Mucosa of descending colon (tissue), 3 donors: Measurements from ENCODE around the gene EIF2D. TPM values are rescaled to one million over a fixed set of nuclear protein-coding genes. Genes with fewer than 3 reads are reported as not detected.

Experiments used
- ATAC-seq: fragments of 200-7000 bp; cut with Tn5 transposase; one replicate; pipeline ENCODE4 v1.9.1; 2020; ENCODE audit warnings: mild to moderate bottlenecking, moderate library complexity
- DNase-seq, 3 donors: peaks; one replicate each; pipeline ENCODE4 v3.0.0-alpha.2; 2020
- H3K36me3 ChIP-seq: fragments of 200-600 bp; one replicate; pipeline ENCODE4 v1.8.0; 2021; ENCODE audit warnings: low read depth, mild to moderate bottlenecking
- H3K4me1 ChIP-seq: fragments of 200-600 bp; one replicate; pipeline ENCODE4 v1.8.0; 2021; ENCODE audit warnings: low read depth, mild to moderate bottlenecking
- H3K4me3 ChIP-seq: fragments of 200-600 bp; one replicate; pipeline ENCODE4 v1.8.0; 2021; ENCODE audit warnings: mild to moderate bottlenecking
- H3K9me3 ChIP-seq: fragments of 200-600 bp; one replicate; pipeline ENCODE4 v1.8.0; 2021; ENCODE audit warnings: mild to moderate bottlenecking
- CTCF ChIP-seq: fragments of 200-600 bp; IDR thresholded peaks from one replicate; pipeline ENCODE4 v1.8.0; 2022; ENCODE audit warnings: antibody characterized with exemption, mild to moderate bottlenecking
- intact Hi-C, 2 donors: fragments of 100-400 bp; cut with DNase I in 1 of 2; cut with micrococcal nuclease in 1 of 2; formaldehyde crosslinking; loops; one replicate each; pipeline versions ENCODE4 v1.11.0 to v1.11.1; 2022; cut with DNase I, micrococcal nuclease
- total RNA-seq, 3 donors: library from RNA; stranded (reverse); fragmentation: NEBNext Ultra II Directional in 2 of 3; extraction: Animal tissue kit (Norgen Biotek cat#: 25700) in 2 of 3; gene quantifications; one replicate each; pipeline versions ENCODE4 v1.2.1 to v1.2.4, GENCODE V29; 2021 to 2023
- donor health status: DM: no; HTN: no; CAD: no; lungs with moderate emphysema.
- donor health status: DM: no; HTN: no; CAD: no.
- donor health status: DM: no; HTN: yes; CAD: no.

The EIF2D gene
- total RNA-seq, 3 donors from 2014 or later = 36.8 to 47.8 (median 43.9) TPM

- H3K9me3 ChIP-seq = no peaks in the 10 kb centered on the region
- H3K36me3 ChIP-seq = no peaks in the 10 kb centered on the region
- H3K4me3 ChIP-seq = no peak overlapping the region
- DNase-seq (peak in 1 of 3 donors; percentile 61), ATAC-seq (peak; percentile 14)
- H3K4me1 ChIP-seq = no peaks in the 10 kb centered on the region
- intact Hi-C loops = no loop called here
- TF ChIP-seq CTCF = no peak
Observed at GRCh38 chr1:206651958-206652890, 40.0 kb upstream of the EIF2D start.

GRCh38 chr1:206651014-206651413 lies 38.7 kb upstream of the EIF2D start:
- Histone ChIP-seq H3K4me3 (no peak overlapping the region), H3K36me3 (no peaks in the 10 kb centered on the region), H3K9me3 (no peaks in the 10 kb centered on the region), H3K4me1 (no peaks in the 10 kb centered on the region)
- no peak for ATAC-seq
- intact Hi-C loops = no loop called here
- no peak for DNase-seq
- TF ChIP-seq CTCF = no peak

- ATAC-seq (no peak), DNase-seq (no peak)
- intact Hi-C loops = no loop called here
- no peak for TF ChIP-seq CTCF
- no peaks in the 10 kb centered on the region for H3K9me3 ChIP-seq
- H3K4me3 ChIP-seq = no peak overlapping the region
- H3K36me3 ChIP-seq = no peaks in the 10 kb centered on the region
- H3K4me1 ChIP-seq = no peaks in the 10 kb centered on the region
Observed at GRCh38 chr1:206649261-206649921, 37.1 kb upstream of the EIF2D start.

- Histone ChIP-seq H3K36me3 (no peaks in the 10 kb centered on the region), H3K4me3 (no peak overlapping the region), H3K9me3 (no peaks in the 10 kb centered on the region), H3K4me1 (no peaks in the 10 kb centered on the region)
- no peak for DNase-seq
- ATAC-seq = no peak
- intact Hi-C loops = no loop called here
- TF ChIP-seq CTCF = no peak
Observed at GRCh38 chr1:206647224-206647623, 35.0 kb upstream of the EIF2D start.

GRCh38 chr1:206646504-206646903 lies 34.2 kb upstream of the EIF2D start:
- H3K4me3 ChIP-seq = no peak overlapping the region
- H3K36me3 ChIP-seq = no peaks in the 10 kb centered on the region
- no peaks in the 10 kb centered on the region for H3K9me3 ChIP-seq
- DNase-seq (no peak), ATAC-seq (no peak)
- no peaks in the 10 kb centered on the region for H3K4me1 ChIP-seq
- TF ChIP-seq CTCF = no peak
- intact Hi-C loops = no loop called here
